NCI-H146 (cell line): ENCODE data around the gene SNAPC2.
"Not testable (repeated sequence)": the region's sequence is repeated elsewhere in the genome, so short reads cannot be mapped to it uniquely, and the experiment has no call there.

Experiments
- DNase-seq: peaks from one replicate; lab custom pipeline; 2025; lab: John Stamatoyannopoulos, UW

Gene SNAPC2

DNA sequence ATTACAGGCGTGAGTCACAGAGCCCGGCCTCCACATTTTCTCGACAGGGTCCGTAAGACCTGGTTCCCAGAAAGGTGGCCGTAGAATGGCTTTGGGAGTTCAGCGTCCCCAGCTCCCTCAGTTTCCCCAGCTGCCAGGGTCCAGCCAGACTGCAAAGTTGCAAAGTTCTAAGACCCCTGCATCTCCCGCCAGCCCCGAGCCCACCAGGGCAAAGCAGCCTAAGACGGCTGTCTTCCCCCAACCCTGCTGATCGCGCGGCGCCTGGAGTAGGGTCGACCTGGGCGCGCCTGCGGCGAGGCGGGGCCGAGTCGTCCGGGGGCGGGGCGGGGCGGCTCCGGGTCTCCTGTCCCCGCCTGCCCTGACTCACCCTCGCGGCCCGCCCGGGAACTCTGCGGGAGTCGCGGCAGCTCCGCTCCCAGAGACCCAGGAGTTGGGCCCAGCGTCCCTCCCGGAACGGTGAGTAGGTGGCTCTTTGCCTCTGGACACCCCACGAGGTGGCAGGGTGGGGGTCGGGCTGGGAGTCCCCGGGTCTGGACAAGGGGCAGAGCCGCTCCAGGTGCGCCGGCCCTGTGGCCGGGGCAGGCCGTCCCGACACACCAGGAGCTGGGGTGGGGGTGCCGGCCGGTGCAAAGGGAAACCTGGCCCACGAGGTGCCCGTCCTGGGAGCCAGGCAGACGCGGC is 31.9 kb upstream of the SNAPC2 start, which contains the start of gene LRRC8E:
TSS of gene LRRC8E (plus strand) at position 366 of the 681 bp plus-strand sequence. CDS start 7,094 bp downstream, outside the sequence.
- DNase-seq, result peak; percentile 33

DNA sequence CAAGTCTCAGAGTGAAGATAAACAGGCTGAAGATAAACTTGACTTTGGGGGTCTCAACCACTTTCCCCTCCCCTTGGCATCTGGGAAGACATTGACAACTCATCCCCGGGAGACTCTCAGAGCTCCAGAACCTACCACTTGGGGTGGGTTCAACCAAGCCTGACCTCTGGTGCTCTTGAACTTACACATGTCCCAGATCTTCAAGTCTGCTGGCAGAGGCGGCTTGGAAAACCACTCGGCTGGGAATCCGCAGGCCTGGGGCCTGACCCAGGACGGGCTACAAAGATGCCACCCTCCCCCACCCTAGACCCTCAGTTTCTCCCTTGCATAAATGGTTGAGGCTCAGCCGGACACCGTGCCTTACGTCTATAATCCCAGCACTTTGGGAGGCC is 31.3 kb upstream of the SNAPC2 start:
- DNase-seq, result no peak

DNA sequence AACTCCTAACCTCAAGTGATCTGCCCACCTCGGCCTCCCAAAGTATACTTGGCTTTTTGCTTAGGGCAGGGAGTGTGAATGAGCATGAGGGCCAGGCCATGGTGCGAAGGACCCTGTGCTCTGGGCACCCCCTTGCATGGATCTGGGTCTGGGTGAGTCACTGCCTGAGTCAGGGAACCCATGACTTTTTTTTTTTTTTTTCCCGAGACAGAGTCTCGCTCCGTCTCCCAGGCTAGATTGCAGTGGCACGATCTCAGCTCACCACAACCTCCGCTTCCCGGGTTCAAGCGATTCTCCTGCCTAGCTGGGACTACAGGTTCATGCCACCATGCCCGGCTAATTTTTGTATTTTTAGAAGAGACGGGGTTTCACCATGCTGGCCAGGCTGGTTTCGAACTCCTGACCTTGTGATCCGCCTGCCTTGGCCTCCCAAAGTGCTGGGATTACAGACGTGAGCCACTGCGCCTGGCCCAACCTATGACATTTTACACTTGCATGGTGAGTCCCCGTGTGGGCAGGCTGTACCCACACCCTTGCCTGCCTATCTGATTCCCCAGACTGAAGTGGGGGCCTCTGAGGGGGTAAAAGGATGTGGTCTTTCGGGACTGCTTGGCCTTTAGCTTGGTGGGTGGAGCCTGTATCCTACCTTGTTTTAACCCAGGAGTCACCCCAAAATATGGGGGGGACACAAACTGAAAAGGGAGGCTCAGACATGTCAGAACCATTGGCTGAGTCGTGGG is 26.6 kb upstream of the SNAPC2 start:
- not testable (repeated sequence) for DNase-seq

DNA sequence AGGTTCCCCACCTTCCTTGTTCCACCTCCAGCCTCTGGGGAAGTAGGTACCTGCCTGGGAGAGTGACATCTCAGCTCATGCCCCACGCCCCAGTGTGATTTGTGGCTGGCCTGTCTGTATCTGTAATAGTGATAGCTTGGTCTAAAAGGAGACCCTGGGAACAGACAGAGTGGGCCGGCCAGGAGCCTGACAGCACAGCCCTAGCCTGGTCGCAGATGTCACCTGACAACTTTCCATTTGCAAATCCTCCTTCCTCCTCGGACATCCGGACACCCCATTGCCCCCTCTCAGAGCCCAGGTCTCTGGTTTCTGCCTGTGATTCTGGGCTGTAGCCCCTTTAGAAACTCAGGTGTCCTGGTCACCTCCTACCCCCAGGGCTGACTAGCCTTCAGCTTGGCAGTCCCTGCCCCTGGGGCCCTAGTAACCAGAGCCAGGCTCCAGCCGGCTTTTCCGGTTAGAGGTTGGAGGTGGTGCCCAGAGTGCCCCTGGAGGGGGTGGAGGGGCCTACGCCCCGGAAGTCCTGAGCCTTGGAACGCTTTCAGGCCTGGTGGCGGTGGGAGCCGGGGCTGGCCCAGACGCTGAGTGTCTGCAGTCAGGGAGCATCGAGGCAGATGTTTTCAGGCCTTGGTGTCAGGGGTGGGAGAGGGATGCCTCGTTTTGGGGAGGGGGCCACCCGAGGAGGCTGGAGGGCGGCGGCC is 25.4 kb upstream of the SNAPC2 start:
- no peak for DNase-seq

DNA sequence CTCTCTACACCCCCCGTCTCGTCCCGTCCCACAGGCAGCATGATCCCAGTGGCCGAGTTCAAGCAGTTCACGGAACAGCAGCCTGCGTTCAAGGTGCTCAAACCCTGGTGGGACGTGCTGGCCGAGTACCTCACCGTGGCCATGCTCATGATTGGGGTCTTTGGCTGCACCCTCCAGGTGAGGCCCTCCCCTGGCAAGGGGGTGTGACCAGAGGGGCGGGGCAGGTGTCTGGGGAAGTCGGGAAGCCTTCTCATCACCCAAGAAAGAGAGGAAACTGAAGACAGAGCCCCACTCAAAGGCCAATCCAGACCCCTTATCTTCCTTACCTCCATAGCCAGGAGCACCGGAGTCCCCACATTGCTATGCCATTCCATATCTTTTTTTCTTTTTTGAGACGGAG is 24.6 kb upstream of the SNAPC2 start:
- no peak for DNase-seq

DNA sequence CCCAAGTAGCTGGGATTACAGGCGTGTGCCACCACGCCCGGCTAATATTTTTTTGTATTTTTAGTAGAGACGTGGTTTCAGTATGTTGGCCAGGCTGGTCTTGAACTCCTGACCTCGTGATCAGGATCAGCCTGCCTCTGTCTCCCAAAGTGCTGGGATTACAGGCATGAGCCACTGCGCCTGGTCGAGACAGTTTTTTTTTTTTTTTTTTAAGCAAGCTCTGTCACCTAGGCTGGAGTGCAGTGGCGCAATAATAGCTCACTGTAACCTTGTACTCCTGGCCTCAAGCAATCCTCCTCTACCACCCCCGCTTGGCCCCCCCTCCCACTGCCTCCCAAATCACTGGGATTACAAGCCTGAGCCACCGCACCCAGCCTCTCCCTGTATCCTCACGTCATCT is 22.8 kb upstream of the SNAPC2 start:
- DNase-seq, result no peak

DNA sequence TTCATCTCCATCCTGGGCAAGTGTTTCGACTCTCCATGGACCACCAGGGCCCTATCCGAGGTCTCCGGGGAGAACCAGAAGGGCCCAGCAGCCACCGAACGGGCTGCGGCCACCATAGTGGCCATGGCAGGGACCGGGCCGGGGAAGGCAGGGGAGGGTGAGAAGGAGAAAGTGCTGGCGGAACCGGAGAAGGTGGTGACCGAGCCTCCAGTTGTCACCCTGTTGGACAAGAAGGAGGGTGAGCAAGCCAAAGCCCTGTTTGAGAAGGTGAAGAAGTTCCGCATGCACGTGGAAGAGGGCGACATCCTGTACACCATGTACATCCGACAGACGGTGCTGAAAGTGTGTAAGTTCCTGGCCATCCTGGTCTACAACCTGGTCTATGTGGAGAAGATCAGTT is 21.2 kb upstream of the SNAPC2 start:
- no peak for DNase-seq

DNA sequence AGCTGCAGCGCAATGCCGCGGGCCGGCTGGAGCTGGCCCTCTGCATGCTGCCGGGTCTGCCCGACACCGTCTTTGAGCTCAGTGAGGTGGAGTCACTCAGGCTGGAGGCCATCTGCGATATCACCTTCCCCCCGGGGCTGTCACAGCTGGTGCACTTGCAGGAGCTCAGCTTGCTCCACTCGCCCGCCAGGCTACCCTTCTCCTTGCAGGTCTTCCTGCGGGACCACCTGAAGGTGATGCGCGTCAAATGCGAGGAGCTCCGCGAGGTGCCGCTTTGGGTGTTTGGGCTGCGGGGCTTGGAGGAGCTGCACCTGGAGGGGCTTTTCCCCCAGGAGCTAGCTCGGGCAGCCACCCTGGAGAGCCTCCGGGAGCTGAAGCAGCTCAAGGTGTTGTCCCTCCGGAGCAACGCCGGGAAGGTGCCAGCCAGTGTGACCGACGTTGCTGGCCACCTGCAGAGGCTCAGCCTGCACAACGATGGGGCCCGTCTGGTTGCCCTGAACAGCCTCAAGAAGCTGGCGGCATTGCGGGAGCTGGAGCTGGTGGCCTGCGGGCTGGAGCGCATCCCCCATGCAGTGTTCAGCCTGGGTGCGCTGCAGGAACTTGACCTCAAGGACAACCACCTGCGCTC is 20.3 kb upstream of the SNAPC2 start:
- DNase-seq, result peak; percentile 8

DNA sequence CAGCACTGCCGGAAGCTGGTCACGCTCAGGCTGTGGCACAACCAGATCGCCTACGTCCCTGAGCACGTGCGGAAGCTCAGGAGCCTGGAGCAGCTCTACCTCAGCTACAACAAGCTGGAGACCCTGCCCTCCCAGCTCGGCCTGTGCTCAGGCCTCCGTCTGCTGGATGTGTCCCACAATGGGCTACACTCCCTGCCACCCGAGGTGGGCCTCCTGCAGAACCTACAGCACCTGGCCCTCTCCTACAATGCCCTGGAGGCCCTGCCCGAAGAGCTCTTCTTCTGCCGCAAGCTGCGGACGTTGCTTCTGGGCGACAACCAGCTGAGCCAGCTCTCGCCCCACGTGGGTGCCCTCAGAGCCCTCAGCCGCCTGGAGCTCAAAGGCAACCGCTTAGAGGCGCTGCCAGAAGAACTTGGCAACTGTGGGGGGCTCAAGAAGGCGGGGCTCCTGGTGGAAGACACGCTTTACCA is 19.7 kb upstream of the SNAPC2 start:
- DNase-seq, result no peak

DNA sequence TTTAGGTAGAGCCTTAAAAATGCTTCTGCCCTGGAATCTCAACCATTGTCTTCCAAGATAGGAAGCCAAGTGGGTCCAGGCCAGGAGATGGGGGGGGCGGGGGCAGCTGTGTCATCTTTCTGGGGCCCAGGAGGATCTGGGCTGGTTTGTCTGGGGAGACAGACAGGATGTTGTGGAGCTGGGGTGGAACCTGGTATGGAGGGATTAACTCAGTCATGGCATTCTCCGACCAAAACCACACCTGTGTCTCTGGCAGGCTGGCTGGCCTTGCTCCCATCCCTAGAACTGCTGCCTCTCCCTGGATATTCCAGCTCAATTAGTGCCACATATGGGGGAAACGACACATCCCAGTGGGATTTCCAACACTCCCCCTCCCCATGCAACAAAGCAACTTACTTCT is 19.2 kb upstream of the SNAPC2 start:
- no peak for DNase-seq

DNA sequence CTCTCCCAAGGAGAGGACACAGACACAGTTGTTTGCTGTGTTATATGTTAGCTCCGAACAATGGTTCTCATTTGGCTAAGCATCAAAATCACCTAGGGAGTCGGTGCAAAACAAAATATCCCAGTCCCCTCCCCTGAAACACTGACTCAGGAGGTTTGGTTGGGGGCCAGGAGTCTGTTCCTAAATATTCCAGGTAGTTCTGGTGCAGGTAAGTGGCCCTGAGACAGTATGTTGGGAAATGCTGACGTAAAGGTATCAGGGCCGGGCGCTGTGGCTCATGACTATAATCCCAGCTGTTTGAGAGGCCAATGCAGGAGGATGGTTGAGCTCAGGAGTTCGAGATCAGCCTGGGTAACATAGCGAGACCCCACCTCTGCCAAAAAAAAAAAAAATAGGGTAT is 18.8 kb upstream of the SNAPC2 start:
- DNase-seq, result no peak

DNA sequence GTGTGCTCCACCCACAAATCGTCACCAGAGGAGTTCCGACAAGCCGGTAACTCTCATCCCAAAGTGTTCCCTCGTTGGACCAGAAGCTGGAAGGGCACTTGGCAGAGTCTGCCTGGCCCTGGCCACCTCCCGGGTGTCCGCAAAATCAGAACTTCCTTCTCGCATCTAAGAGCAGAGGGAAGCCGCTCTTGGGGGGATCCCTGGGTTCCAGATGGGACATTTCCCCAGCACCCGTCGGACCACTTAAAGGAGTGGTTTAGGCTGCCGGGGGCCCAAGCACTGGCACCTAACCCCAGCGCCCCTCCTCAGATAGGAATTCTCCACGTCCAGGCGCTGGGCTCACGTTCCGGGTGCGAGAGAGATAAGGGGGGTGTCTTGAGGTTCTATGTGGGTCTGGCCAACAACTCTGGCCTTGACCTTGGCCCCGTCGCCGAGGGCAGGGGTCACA is 17.3 kb upstream of the SNAPC2 start:
- no peak for DNase-seq

DNA sequence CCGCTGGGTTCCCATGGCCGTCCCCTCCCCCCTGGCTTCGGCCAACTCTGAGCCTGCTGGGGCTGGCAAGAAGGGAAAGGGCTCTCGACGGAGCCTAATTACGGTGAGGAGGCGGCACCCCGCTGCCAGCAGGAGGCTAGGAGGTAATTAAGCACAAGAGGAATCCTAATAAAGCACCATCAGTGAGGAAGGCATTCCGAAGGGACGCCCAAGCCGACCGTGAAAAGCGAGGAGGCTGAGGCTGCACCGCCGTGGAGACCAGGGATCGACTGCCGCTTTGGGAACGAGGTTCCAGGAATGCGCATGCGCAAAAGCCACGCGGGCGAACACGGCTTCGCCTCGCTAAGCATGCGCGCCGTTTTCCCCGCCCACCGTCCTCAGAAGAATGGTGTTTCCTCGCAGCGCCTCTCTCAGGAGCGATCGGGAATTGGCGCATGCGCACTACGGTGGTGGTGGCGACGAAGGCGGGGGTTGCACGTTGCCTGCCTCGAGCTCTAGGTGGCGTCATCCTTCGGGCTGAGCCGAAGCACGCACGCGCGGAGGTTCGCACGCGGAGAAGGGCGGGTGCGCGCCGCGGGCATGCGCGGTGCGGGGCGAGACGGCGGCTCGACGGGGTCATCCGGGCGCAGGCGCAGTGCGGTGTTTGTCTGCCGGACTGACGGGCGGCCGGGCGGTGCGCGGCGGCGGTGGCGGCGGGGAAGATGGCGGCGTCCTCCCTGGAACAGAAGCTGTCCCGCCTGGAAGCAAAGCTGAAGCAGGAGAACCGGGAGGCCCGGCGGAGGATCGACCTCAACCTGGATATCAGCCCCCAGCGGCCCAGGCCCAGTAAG is 16.7 kb upstream of the SNAPC2 start, which contains the start of gene MAP2K7:
TSS of gene MAP2K7 (plus strand) at position 634 of the 830 bp plus-strand sequence. CDS start at position 702, 68 bp downstream.
- peak; percentile 98 for DNase-seq

DNA sequence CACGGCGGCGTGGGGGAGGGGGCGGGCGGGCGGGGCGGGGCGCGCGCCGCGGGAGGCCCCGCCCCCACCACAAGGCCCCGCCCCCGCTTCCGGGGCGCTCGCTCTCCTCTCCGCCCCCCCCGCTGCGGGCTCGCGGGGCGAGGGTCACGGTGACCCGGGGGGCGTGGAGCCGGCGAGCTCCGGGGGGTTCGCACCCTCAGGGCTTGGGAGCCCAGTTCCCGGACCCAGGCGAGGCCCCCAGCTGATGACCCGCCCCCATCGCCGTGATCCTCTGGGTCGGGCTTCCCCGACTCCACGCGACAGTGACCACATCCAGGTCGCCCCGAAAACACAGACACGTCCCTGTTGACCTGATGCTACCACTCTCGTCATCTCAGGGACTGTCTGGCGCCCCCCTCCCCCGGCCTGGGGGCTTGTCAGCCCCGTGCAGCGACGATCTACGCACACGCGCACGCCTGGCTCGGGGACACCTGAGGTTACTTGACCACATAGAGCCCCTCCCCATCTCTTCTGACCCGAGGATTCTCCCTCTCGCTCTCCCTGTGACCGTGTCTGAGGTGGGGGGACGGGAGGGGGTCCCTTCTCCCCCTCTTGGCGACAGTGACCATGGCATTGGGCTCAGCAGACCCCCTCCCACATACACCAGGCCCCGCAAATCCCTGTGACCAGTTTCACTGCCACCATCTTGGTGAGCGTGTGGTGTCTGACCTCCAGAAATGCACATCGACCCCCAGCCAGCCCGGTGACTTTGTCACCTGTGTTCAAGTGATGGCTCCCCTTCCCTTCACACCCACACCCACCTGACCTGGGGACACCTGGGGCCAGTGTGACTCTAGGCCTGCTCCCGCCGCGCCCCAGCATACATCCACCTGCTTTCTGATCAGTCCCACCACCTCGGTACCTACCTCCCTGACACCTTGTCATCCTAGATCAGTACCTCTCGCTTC is 15.8 kb upstream of the SNAPC2 start:
- no peak for DNase-seq

DNA sequence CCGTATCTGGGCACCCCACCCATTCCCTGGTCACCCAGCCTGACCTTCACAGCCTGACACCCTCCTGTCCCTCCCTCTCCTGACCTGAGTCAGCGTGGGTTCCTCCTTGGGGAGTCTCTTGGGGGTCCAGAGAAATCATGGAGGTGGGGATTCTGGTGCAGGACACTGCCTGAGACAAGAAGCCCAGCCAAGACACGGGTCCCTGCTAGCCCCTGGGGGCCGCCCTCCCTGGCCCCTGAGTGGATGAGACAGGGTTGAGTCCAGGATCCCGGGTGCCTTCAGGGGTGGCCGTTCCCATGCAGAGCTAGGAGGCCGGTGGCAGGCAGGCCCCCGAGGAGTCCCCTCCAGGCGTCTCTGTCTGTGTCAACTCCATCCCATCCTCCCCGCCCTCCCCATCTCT is 14.9 kb upstream of the SNAPC2 start:
- DNase-seq, result no peak

DNA sequence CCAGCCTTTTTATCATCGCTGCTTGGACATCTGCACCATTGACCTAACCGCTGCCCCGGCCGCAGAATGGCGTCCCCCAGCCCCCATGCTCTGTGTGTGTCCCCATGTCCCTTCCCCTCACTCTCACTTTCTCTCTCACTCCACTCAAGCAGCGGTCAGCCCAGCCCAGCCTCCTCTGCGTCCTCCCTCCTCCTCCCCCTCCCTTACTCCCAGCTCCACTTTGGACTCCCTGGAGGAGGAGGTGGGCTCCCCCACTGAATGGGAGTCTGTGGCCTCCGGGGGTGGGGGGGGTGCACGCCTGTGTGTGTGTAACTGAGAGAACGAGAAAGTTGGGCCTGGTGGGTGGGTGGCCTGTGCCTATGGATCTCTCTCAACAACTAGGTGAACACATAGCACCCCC is 14.3 kb upstream of the SNAPC2 start:
- no peak for DNase-seq

DNA sequence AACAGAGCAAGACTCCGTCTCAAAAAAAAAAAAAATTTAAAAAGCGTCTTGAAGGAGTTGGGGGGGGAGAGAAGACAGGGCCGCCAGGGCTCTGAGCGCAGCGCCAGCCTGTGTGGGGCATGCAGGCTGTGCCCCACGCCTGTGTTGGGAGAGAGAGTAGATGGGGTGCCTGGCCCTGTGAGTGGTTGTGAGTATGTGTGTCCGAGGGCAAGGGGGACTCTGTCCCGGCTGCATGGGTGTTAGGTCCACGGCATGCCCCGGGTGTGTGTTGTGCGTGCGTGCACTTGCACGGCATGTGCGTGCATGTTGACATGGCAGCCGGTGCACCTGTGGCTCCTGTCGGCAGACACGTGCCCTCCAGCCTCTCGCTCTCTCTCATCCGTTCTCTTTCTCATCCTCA is 13.0 kb upstream of the SNAPC2 start:
- DNase-seq, result no peak

DNA sequence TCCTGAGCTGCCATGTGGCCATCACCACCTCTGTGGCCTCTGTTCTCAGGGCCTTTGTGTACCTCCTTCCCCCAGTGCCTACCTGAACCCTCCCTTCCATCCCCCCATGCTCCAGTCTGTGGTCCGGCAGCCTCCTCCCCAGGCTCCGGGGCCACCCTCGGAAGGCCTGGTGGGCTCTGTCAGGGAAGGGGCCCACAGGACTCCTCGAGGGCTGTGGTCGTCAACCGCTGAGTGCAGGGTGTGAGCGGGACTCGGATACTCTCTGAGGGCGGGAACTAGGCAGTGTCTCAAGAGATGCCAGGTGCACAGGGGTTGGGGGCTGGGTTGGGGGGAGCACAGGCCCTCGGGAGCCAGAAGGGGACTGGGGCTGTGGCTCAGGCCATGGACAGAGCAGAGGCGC is 12.6 kb upstream of the SNAPC2 start:
- no peak for DNase-seq

DNA sequence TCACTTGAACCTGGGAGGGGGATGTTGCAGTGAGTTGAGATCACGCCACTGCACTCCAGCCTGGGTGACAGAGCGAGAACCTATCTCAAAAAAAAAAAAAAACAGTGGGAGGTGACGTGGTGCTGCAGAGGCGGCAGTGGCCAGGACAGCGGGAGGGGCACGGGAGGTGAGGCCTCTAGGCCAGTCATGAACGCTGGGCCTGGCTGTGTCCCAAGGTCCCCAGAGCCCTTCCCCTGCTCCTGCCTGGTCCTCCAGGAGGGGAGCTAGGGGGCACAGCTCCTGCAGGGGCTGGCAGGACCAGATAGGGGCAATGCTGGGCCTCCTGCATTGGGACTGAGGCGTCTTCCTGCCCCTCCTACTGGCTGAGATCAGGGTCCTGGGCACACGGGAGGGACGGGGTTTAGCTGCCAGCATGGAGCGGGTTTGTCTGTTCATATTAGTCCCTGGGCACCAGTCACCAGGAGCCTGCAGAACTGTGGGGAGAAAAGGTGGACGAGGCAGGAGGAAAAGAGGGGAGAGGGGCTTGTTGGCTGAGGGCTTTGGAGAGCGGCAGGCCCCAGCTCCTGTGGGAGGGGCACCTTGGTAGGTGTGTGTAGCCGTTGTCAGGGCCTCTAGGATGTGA is 11.9 kb upstream of the SNAPC2 start:
- no peak for DNase-seq
